ENCODE measurements around the gene DHDH. TPM values are rescaled to one million over a fixed set of nuclear protein-coding genes. Genes with fewer than 3 reads are reported as not detected.

DHDH gene
- total RNA-seq, 1 experiment from 2014 or later = 3.3 TPM

DNA sequence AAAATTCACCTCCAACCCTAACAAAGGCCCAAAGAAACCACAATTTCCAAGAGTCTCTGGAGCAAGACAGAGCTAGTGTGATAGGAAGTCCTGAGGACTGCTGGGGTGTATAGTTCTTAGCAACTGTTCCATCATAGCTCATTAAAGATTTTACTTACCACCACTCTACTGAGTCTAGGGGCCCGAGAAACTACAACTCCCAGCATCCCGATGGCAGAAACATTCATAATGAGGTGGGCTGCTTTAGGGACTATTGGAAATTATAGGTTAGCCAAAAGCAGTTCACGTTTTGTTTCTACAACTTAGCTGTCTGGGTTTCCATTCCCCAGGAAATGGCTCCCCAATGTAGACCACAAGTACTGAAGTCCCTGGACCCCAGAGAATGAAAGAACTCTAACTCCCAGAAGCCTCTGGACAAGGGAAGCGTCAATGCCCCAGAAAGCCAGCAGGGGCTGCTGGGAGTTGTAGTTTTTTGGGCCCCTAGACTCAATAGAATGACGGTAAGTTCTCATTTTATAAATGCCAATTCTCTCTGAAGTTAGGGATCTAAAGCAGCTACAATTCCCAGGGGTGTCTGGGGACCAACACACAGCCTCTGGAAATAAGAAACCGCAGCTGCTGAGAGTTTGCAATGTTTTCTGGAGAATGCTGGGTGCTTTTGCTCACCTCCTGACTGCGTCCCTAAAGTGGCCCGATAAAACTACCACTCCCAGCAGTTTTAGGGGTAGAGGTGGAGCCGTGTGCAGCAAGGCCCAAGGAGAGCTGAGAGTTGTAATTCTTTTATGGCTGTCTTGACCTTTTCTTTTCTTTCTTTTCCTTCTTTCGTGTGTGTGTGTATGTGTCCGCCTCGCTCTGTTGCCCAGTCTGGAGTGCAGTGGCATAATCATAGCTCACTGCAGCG, 42.7 kb downstream of the DHDH start:
- Mint-ChIP-seq H3K4me1 (ENCODE audit: low read depth, unreplicated experiment) (no peaks in the 10 kb centered on the region), H3K4me3 (ENCODE audit: unreplicated experiment) (no peak overlapping the region), H3K27ac (ENCODE audit: unreplicated experiment) (no peak overlapping the region), H3K36me3 (ENCODE audit: insufficient read depth, unreplicated experiment) (peaks cover 44% of the 10 kb centered on the region), H3K27me3 (ENCODE audit: insufficient read depth, unreplicated experiment) (no peaks in the 10 kb centered on the region), H3K9me3 (ENCODE audit: unreplicated experiment) (no peaks in the 10 kb centered on the region)
- no peaks in the 10 kb centered on the region for H3K4me1 ChIP-seq
- H3K9me3 ChIP-seq = no peaks in the 10 kb centered on the region
- CTCF ChIA-PET = interaction anchor here (0.6 to 2.8 kb wide), 5 partner anchors 17 to 281 kb away, joined by 3 to 18 read pairs (median 8); partner anchors contain the start of genes BAX, GYS1 and RUVBL2
- peak; percentile 59 to 61 for DNase-seq
- TF ChIP-seq CTCF (IDR thresholded peaks at IDR 0.05; ENCODE audit: insufficient read depth in 1 of 2, low read depth in 1 of 2, low read length in 1 of 2, severe bottlenecking in 1 of 2, unreplicated experiment in 1 of 2) = peak in 1 of 2 experiments; percentile 39
- H3K4me3 ChIP-seq (ENCODE audit: low read depth, low read length) = no peak overlapping the region
- POLR2A ChIA-PET = interaction anchor here (0.5 to 2.0 kb wide), 3 partner anchors 17 to 22 kb away, joined by 5 to 8 read pairs (median 6); partner anchors contain the start of genes GYS1 and RUVBL2
- H3K27me3 ChIP-seq (replicated peaks; ENCODE audit: control insufficient read depth, insufficient read depth, low read length) = no peaks in the 10 kb centered on the region
- H3K36me3 ChIP-seq (ENCODE audit: control insufficient read depth, insufficient read depth, low read length) = 0 out of 2 replicates have a peak, but pooled peaks cover 8% of the 10 kb centered on the region
- intact Hi-C loops (cut with micrococcal nuclease; ENCODE audit: unreplicated experiment) = no loop called here
- no TSS peak for BruUV-seq (replicated peaks)

DNA sequence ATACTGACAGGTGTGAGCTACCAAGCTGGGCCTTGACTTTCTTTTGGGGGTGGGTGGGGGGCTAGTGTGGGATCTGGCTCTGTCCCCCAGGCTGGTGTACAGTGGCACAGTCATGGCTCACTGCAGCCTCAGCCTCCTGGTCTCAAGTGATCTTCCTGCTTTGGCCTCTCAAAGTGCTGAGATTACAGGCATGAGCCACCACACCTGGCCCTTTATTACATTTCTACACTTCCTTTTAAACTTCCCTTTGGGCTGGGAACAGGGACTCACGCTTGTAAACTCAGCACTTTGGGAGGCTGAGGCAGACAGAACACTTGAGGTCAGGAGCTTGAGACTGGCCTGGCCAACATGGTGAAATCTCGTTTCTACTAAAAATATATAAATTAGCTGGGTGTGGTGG, 43.6 kb downstream of the DHDH start:
- Histone ChIP-seq H3K36me3 (ENCODE audit: control insufficient read depth, insufficient read depth, low read length) (0 out of 2 replicates have a peak, but pooled peaks cover 8% of the 10 kb centered on the region), H3K4me1 (no peaks in the 10 kb centered on the region), H3K27me3 (replicated peaks; ENCODE audit: control insufficient read depth, insufficient read depth, low read length) (no peaks in the 10 kb centered on the region), H3K4me3 (ENCODE audit: low read depth, low read length) (no peak overlapping the region), H3K9me3 (no peaks in the 10 kb centered on the region)
- H3K9me3 Mint-ChIP-seq (ENCODE audit: unreplicated experiment) = no peaks in the 10 kb centered on the region
- H3K4me3 Mint-ChIP-seq (ENCODE audit: unreplicated experiment) = no peak overlapping the region
- DNase-seq = no peak
- no TSS peak for BruUV-seq (replicated peaks)
- no peaks in the 10 kb centered on the region for H3K4me1 Mint-ChIP-seq (ENCODE audit: low read depth, unreplicated experiment)
- H3K36me3 Mint-ChIP-seq (ENCODE audit: insufficient read depth, unreplicated experiment) = peaks cover 35% of the 10 kb centered on the region
- ChIA-PET CTCF (interaction anchor here (0.6 to 2.8 kb wide), 5 partner anchors 15 to 282 kb away, joined by 3 to 18 read pairs (median 7); partner anchors contain the start of genes BAX, GYS1 and RUVBL2), POLR2A (interaction anchor here (1.0 to 2.0 kb wide), 2 partner anchors 10 to 16 kb away, joined by 3 to 8 read pairs; partner anchors contain the start of genes GYS1 and RUVBL2)
- no peaks in the 10 kb centered on the region for H3K27me3 Mint-ChIP-seq (ENCODE audit: insufficient read depth, unreplicated experiment)
- no peak overlapping the region for H3K27ac Mint-ChIP-seq (ENCODE audit: unreplicated experiment)
- no peak for TF ChIP-seq CTCF (IDR thresholded peaks at IDR 0.05; ENCODE audit: insufficient read depth in 1 of 2, low read depth in 1 of 2, low read length in 1 of 2, severe bottlenecking in 1 of 2, unreplicated experiment in 1 of 2)
- intact Hi-C loops (cut with micrococcal nuclease; ENCODE audit: unreplicated experiment) = no loop called here

GRCh38 chr19:48982280-48982679, 48.8 kb downstream of the DHDH start:
- Mint-ChIP-seq H3K4me3 (ENCODE audit: unreplicated experiment) (no peak overlapping the region), H3K27me3 (ENCODE audit: insufficient read depth, unreplicated experiment) (no peaks in the 10 kb centered on the region), H3K27ac (ENCODE audit: unreplicated experiment) (no peak overlapping the region), H3K36me3 (ENCODE audit: insufficient read depth, unreplicated experiment) (peaks cover 64% of the 10 kb centered on the region), H3K9me3 (ENCODE audit: unreplicated experiment) (no peaks in the 10 kb centered on the region), H3K4me1 (ENCODE audit: low read depth, unreplicated experiment) (no peaks in the 10 kb centered on the region)
- Histone ChIP-seq H3K4me1 (no peaks in the 10 kb centered on the region), H3K9me3 (no peaks in the 10 kb centered on the region), H3K36me3 (ENCODE audit: control insufficient read depth, insufficient read depth, low read length) (peaks cover 5% of the 10 kb centered on the region; the same call in 1 of the 2 replicates), H3K27me3 (replicated peaks; ENCODE audit: control insufficient read depth, insufficient read depth, low read length) (no peaks in the 10 kb centered on the region), H3K4me3 (ENCODE audit: low read depth, low read length) (no peak overlapping the region)
- POLR2A ChIA-PET = no interaction called here
- CTCF ChIA-PET = interaction anchor here (3.5 kb wide), 1 partner anchor 11 kb away, joined by 24 read pairs; the partner anchor contains the start of genes GYS1 and RUVBL2
- intact Hi-C loops (cut with micrococcal nuclease; ENCODE audit: unreplicated experiment) = no loop called here
- TF ChIP-seq CTCF (IDR thresholded peaks at IDR 0.05; ENCODE audit: insufficient read depth in 1 of 2, low read depth in 1 of 2, low read length in 1 of 2, severe bottlenecking in 1 of 2, unreplicated experiment in 1 of 2) = no peak
- no peak for DNase-seq
- BruUV-seq (replicated peaks) = no TSS peak
